ENCODE data around the gene LRIG3.

DNA sequence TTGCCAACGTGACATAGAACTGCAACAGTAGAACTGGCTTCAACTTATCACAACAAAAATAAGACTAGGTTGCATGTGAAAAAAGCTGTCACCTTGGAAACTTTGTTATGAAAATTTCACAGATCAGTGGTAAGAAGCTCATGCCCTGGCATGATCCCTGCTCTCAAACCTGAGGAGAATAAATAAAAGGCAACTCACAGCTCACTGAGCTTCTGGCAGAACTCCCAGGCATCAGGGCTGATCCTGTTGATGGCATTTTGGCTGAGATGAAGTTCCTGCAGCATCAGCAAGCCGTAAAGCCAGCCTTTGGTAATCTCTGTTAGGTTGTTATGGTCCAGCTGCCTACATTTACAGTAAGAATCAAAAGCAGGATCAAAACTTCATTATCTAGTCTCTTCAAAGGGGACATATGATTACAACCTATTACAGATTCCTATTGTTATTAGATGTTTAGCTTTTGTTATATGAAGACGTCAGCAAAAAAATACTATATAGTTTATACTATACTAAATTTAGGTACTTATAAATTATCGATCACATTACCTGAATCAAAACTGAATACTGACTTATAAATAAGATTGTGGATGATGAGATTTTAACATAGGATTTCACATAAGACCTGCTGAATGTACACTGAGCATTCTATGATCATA, 32.0 kb downstream of the LRIG3 start:
- TF ChIP-seq, protein P1, sequence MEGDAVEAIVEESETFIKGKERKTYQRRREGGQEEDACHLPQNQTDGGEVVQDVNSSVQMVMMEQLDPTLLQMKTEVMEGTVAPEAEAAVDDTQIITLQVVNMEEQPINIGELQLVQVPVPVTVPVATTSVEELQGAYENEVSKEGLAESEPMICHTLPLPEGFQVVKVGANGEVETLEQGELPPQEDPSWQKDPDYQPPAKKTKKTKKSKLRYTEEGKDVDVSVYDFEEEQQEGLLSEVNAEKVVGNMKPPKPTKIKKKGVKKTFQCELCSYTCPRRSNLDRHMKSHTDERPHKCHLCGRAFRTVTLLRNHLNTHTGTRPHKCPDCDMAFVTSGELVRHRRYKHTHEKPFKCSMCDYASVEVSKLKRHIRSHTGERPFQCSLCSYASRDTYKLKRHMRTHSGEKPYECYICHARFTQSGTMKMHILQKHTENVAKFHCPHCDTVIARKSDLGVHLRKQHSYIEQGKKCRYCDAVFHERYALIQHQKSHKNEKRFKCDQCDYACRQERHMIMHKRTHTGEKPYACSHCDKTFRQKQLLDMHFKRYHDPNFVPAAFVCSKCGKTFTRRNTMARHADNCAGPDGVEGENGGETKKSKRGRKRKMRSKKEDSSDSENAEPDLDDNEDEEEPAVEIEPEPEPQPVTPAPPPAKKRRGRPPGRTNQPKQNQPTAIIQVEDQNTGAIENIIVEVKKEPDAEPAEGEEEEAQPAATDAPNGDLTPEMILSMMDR (IDR thresholded peaks at IDR 0.05 in 2 of 3, conservative IDR thresholded peaks at IDR 0.05 in 1 of 3; ENCODE audit: insufficient read depth in 2 of 3, low read depth in 1 of 3, low read length in 3 of 3), result no peak
- no peak for TF ChIP-seq TCF7 (IDR thresholded peaks at IDR 0.05; ENCODE audit: borderline replicate concordance)
- TF ChIP-seq, protein P2, sequence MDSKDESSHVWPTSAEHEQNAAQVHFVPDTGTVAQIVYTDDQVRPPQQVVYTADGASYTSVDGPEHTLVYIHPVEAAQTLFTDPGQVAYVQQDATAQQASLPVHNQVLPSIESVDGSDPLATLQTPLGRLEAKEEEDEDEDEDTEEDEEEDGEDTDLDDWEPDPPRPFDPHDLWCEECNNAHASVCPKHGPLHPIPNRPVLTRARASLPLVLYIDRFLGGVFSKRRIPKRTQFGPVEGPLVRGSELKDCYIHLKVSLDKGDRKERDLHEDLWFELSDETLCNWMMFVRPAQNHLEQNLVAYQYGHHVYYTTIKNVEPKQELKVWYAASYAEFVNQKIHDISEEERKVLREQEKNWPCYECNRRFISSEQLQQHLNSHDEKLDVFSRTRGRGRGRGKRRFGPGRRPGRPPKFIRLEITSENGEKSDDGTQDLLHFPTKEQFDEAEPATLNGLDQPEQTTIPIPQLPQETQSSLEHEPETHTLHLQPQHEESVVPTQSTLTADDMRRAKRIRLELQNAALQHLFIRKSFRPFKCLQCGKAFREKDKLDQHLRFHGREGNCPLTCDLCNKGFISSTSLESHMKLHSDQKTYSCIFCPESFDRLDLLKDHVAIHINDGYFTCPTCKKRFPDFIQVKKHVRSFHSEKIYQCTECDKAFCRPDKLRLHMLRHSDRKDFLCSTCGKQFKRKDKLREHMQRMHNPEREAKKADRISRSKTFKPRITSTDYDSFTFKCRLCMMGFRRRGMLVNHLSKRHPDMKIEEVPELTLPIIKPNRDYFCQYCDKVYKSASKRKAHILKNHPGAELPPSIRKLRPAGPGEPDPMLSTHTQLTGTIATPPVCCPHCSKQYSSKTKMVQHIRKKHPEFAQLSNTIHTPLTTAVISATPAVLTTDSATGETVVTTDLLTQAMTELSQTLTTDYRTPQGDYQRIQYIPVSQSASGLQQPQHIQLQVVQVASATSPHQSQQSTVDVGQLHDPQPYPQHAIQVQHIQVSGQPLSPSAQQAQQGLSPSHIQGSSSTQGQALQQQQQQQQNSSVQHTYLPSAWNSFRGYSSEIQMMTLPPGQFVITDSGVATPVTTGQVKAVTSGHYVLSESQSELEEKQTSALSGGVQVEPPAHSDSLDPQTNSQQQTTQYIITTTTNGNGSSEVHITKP (IDR thresholded peaks at IDR 0.05; ENCODE audit: partially characterized antibody), result no peak
- no peak for TF ChIP-seq ZNF274 (IDR thresholded peaks at IDR 0.05; ENCODE audit: borderline replicate concordance, low read depth, low read length)
- no peak for TF ChIP-seq PHB2 (IDR thresholded peaks at IDR 0.05; ENCODE audit: low read depth)
- TF ChIP-seq PTTG1 (tag; IDR thresholded peaks at IDR 0.05; ENCODE audit: low read depth), result no peak
- TF ChIP-seq, protein P3, sequence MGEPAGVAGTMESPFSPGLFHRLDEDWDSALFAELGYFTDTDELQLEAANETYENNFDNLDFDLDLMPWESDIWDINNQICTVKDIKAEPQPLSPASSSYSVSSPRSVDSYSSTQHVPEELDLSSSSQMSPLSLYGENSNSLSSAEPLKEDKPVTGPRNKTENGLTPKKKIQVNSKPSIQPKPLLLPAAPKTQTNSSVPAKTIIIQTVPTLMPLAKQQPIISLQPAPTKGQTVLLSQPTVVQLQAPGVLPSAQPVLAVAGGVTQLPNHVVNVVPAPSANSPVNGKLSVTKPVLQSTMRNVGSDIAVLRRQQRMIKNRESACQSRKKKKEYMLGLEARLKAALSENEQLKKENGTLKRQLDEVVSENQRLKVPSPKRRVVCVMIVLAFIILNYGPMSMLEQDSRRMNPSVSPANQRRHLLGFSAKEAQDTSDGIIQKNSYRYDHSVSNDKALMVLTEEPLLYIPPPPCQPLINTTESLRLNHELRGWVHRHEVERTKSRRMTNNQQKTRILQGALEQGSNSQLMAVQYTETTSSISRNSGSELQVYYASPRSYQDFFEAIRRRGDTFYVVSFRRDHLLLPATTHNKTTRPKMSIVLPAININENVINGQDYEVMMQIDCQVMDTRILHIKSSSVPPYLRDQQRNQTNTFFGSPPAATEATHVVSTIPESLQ (CRISPR knock-in tag; IDR thresholded peaks at IDR 0.05), result no peak
- no peak for TF ChIP-seq SRF (CRISPR knock-in tag; IDR thresholded peaks at IDR 0.05)
- no peak for TF ChIP-seq KDM1A (IDR thresholded peaks at IDR 0.05)
- no peak for TF ChIP-seq POLR2AphosphoS5 (IDR thresholded peaks at IDR 0.05; ENCODE audit: control insufficient read depth, insufficient read depth, low read depth, low read length)

All from K562 (cell line).